DMS114 treated with DMSO at 0.1 percent for 48 hours (cell line): Measurements from ENCODE around the gene RARRES2.

Experiments
- DNase-seq: peaks from one replicate; lab custom pipeline; 2025; ENCODE audit not compliant: unreplicated experiment; lab: John Stamatoyannopoulos, UW

RARRES2 gene

GRCh38 chr7:150338166-150338829 lies 3.1 kb downstream of the RARRES2 start:
- no peak for DNase-seq

GRCh38 chr7:150337659-150338081 lies 3.8 kb downstream of the RARRES2 start:
- no peak for DNase-seq

GRCh38 chr7:150337179-150337578 lies 4.2 kb downstream of the RARRES2 start:
- DNase-seq = no peak

- no peak for DNase-seq
These were observed 4.7 kb downstream of the RARRES2 start for GRCh38 chr7:150336746-150337145.

- DNase-seq = no peak
These were observed 5.7 kb downstream of the RARRES2 start for GRCh38 chr7:150335774-150336112.

- no peak for DNase-seq
These were observed 6.2 kb downstream of the RARRES2 start for GRCh38 chr7:150335108-150335773.

- DNase-seq = no peak
These were observed 7.3 kb downstream of the RARRES2 start for GRCh38 chr7:150334108-150334507.

GRCh38 chr7:150333659-150334058 lies 7.8 kb downstream of the RARRES2 start:
- no peak for DNase-seq

GRCh38 chr7:150332852-150333635 lies 8.4 kb downstream of the RARRES2 start:
- no peak for DNase-seq

GRCh38 chr7:150330211-150330885 lies 11.1 kb downstream of the RARRES2 start:
- no peak for DNase-seq

GRCh38 chr7:150329331-150330120 lies 11.9 kb downstream of the RARRES2 start:
- no peak for DNase-seq

GRCh38 chr7:150327308-150327707 lies 14.1 kb downstream of the RARRES2 start:
- DNase-seq = no peak

GRCh38 chr7:150326657-150327268 lies 14.7 kb downstream of the RARRES2 start:
- DNase-seq = no peak

- no peak for DNase-seq
These were observed 15.5 kb downstream of the RARRES2 start for GRCh38 chr7:150325901-150326300.

- no peak for DNase-seq
These were observed 16.3 kb downstream of the RARRES2 start for GRCh38 chr7:150325110-150325611.

GRCh38 chr7:150324373-150324961 lies 17.0 kb downstream of the RARRES2 start:
- no peak for DNase-seq

- no peak for DNase-seq
These were observed 17.6 kb downstream of the RARRES2 start for GRCh38 chr7:150323682-150324372.

GRCh38 chr7:150322833-150323681 lies 18.4 kb downstream of the RARRES2 start, which contains the start of the genes ACTR3C and LRRC61:
Gene ACTR3C (minus strand): TSS chr7:150323545. CDS start chr7:150295296, 28,249 bp downstream.
Gene LRRC61 (plus strand): TSS chr7:150323355. CDS start chr7:150336862, 13,507 bp downstream.
- DNase-seq = no peak
